Gastrocnemius medialis (tissue), 4 donors: ENCODE data around the gene IL31. TPM values are rescaled to one million over a fixed set of nuclear protein-coding genes. Genes with fewer than 3 reads are reported as not detected.

Experiments
- ATAC-seq, 2 donors: fragments of 150-250 bp; one replicate each; pipeline ENCODE4 v1.9.1; 2016
- DNase-seq, 2 donors: peaks; one replicate each; pipeline ENCODE4 v3.0.0-alpha.2; 2019
- H3K27ac ChIP-seq, 4 donors: fragments of 200-600 bp; sonication (generic); 1 replicate in 1 of 4; 2 replicates in 3 of 4; pipeline ENCODE4 v1.5.1; 2016 to 2018; ENCODE audit warnings: mild to moderate bottlenecking in 2 of 4, moderate library complexity in 1 of 4
- H3K27me3 ChIP-seq, 3 donors: fragments of 200-600 bp; sonication (generic) in 2 of 3; 1 replicate in 1 of 3; 2 replicates in 2 of 3; pipeline versions ENCODE4 v1.5.1 to v1.6.0; 2016 to 2019; ENCODE audit warnings: mild to moderate bottlenecking in 1 of 3, moderate library complexity in 1 of 3
- H3K36me3 ChIP-seq, 2 donors: fragments of 200-600 bp; sonication (generic) in 1 of 2; one replicate each; pipeline ENCODE4 v1.5.1; 2017 to 2018
- H3K4me1 ChIP-seq, 2 donors: fragments of 200-600 bp; sonication (generic) in 1 of 2; one replicate each; pipeline ENCODE4 v1.5.1; 2016 to 2017; ENCODE audit warnings: mild to moderate bottlenecking in 2 of 2
- H3K4me3 ChIP-seq, 4 donors: fragments of 200-600 bp; sonication (generic) in 3 of 4; 1 replicate in 1 of 4; 2 replicates in 3 of 4; pipeline ENCODE4 v1.5.1; 2016 to 2019; ENCODE audit warnings: mild to moderate bottlenecking in 2 of 4
- H3K9me3 ChIP-seq, 3 donors: fragments of 200-600 bp; sonication (generic) in 2 of 3; 1 replicate in 1 of 3; 2 replicates in 2 of 3; pipeline ENCODE4 v1.5.1; 2016 to 2019
- CTCF ChIP-seq, 5 experiments: fragments of 450-650 bp in 3 of 5; fragments of 200-600 bp in 2 of 5; sonication (generic) in 2 of 5; IDR thresholded peaks in 4 of 5; conservative IDR thresholded peaks in 1 of 5; 1 replicate in 4 of 5; 2 replicates in 1 of 5; pipeline ENCODE4 v1.5.1; 2016 to 2019; ENCODE audit warnings: antibody characterized with exemption in 5 of 5, mild to moderate bottlenecking in 3 of 5, moderate library complexity in 3 of 5
- POLR2A ChIP-seq, 2 donors: fragments of 450-650 bp; IDR thresholded peaks; one replicate each; pipeline ENCODE4 v1.6.1; 2017; ENCODE audit warnings: antibody characterized with exemption in 2 of 2, mild to moderate bottlenecking in 2 of 2, moderate library complexity in 2 of 2
- in situ Hi-C, 4 donors: fragments of 200-750 bp; cut with MboI; loops; one replicate each; pipeline versions ENCODE4 v1.15.0 to v1.8.0; 2017; ENCODE audit warnings: low sequenced_read_pairs in 4 of 4
- intact Hi-C: fragments of 100-400 bp; cut with DNase I; formaldehyde crosslinking; loops from one replicate; pipeline ENCODE4 v1.15.1; 2023; ENCODE audit warnings: low total_unique reads
- total RNA-seq, 4 donors: library from RNA; depleted of rRNA; stranded (reverse); fragments of >200 nt; gene quantifications; one replicate each; pipeline versions ENCODE4 v1.1.0 to v1.2.3, GENCODE V29; 2016

Gene IL31
- total RNA-seq, 4 donors from 2014 or later: not detected

DNA sequence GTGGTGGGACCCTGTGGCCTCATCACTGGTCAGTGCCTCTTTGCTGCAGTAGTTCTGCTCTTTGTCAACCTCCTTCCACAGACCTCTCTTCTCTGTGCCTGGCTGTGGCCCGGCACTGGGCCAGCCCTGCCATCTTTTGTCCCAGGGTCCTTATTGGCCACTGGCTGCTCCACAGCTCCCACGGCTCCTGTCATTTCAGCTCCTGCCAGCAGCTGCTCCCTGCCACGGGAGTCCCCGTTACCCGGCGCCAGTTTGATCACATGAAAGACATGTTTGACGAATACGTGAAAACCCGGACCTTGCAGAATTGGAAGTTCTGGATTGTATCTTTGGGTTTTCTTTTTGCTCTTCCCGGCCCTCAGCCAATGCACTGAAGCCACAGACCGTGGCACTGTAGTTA lies 35.4 kb downstream of the IL31 start:
- DNase-seq (no peak), ATAC-seq (no peak)
- no peak overlapping the region for H3K4me3 ChIP-seq
- H3K27ac ChIP-seq: peak overlapping the region; percentile 34 to 93 (median 90)
- in situ Hi-C loops: loop anchor here in 1 of 4 donors (10.0 kb wide), 1 partner anchor 56 kb away; no protein-coding TSS in a partner anchor
- no peaks in the 10 kb centered on the region for H3K9me3 ChIP-seq
- H3K36me3 ChIP-seq: peaks cover 0 to 88% of the 10 kb centered on the region in 2 donors
- H3K4me1 ChIP-seq: peaks cover 31 to 34% of the 10 kb centered on the region in 2 donors
- intact Hi-C loops: no loop called here
- TF ChIP-seq POLR2A (IDR thresholded peaks at IDR 0.05) (no peak), CTCF (IDR thresholded peaks at IDR 0.05 in 4 of 5, conservative IDR thresholded peaks at IDR 0.05 in 1 of 5) (no peak)
- no peaks in the 10 kb centered on the region for H3K27me3 ChIP-seq

DNA sequence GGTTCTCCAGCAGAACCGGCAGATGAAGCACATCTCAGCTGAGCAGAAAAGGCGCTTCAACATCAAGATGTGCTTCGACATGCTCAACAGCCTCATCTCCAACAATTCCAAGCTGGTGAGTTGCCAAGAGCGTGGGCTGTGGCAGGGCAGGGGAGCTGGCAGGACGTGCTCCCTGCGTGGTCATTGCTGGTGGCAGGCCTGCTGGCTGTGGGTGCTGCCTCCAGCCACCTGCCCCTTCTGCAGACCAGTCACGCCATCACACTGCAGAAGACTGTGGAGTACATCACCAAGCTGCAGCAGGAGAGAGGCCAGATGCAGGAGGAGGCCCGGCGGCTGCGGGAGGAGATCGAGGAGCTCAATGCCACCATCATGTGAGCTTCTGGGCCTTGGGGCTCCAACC lies 35.8 kb downstream of the IL31 start:
- in situ Hi-C loops (loop anchor here in 1 of 4 donors (10.0 kb wide), 1 partner anchor 57 kb away; no protein-coding TSS in a partner anchor), intact Hi-C loops (no loop called here)
- no peak for ATAC-seq
- Histone ChIP-seq H3K4me3 (no peak overlapping the region), H3K27ac (peak overlapping the region in 3 of 4 donors; percentile 88 to 93 (median 91)), H3K36me3 (peaks cover 0 to 88% of the 10 kb centered on the region in 2 donors), H3K27me3 (no peaks in the 10 kb centered on the region), H3K4me1 (peaks cover 27 to 30% of the 10 kb centered on the region in 2 donors), H3K9me3 (no peaks in the 10 kb centered on the region)
- no peak for TF ChIP-seq POLR2A (IDR thresholded peaks at IDR 0.05)
- TF ChIP-seq CTCF (IDR thresholded peaks at IDR 0.05 in 4 of 5, conservative IDR thresholded peaks at IDR 0.05 in 1 of 5): no peak
- DNase-seq: no peak

DNA sequence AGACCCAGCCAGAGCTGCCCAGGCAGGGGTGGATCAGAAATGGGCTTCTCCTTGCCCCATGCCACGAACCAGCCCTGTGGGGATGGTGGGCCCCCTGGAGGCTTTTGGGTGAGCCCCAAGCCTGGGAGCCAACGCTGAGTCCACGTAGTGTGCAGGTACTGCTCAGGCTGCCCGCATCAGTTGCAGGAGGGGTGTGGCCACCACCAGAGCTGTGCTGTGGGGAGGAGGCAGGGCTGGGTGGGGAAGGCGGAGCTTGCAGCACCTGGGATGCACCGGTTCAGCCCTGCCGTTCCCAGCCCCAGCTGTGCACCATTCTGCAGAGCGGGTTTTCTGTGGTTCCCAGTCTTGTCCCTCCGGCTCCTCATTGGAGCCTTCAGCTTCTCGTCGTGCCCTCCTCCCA lies 36.3 kb downstream of the IL31 start:
- in situ Hi-C loops: loop anchor here in 1 of 4 donors (10.0 kb wide), 1 partner anchor 57 kb away; no protein-coding TSS in a partner anchor
- H3K36me3 ChIP-seq: peaks cover 0 to 88% of the 10 kb centered on the region in 2 donors
- no peaks in the 10 kb centered on the region for H3K27me3 ChIP-seq
- intact Hi-C loops: no loop called here
- no peaks in the 10 kb centered on the region for H3K9me3 ChIP-seq
- ATAC-seq (no peak), DNase-seq (no peak)
- H3K4me1 ChIP-seq: peaks cover 22 to 25% of the 10 kb centered on the region in 2 donors
- TF ChIP-seq POLR2A (IDR thresholded peaks at IDR 0.05) (no peak), CTCF (IDR thresholded peaks at IDR 0.05 in 4 of 5, conservative IDR thresholded peaks at IDR 0.05 in 1 of 5) (no peak)
- no peak overlapping the region for H3K4me3 ChIP-seq
- H3K27ac ChIP-seq: peak overlapping the region in 3 of 4 donors; percentile 88 to 93 (median 91)

DNA sequence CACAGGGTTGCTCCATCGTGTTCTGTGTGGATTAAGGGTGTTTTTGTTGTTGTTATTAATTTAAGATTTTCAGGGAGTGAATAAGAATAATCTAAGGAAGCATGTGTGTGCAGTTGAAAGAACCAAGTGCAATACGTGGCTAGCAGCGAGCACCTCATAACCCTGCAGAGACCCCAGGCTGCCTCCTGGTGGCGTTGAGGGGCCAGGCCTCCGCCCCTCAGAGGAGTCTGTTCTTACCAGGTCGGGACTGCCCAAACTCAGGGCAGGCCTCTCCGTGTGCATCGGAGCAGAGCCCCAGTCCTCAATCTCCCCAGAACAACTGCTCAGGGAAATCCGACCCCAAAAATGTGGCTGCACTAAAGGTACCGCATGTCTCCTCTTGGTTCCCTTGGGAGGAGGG lies 36.8 kb downstream of the IL31 start:
- Histone ChIP-seq H3K4me3 (no peak overlapping the region), H3K27me3 (no peaks in the 10 kb centered on the region), H3K27ac (peak overlapping the region in 3 of 4 donors; percentile 12 to 93 (median 88)), H3K36me3 (peaks cover 0 to 91% of the 10 kb centered on the region in 2 donors), H3K4me1 (peaks cover 19 to 22% of the 10 kb centered on the region in 2 donors), H3K9me3 (no peaks in the 10 kb centered on the region)
- no peak for DNase-seq
- no peak for ATAC-seq
- in situ Hi-C loops (loop anchor here in 1 of 4 donors (10.0 kb wide), 1 partner anchor 58 kb away; no protein-coding TSS in a partner anchor), intact Hi-C loops (no loop called here)
- TF ChIP-seq CTCF (IDR thresholded peaks at IDR 0.05 in 4 of 5, conservative IDR thresholded peaks at IDR 0.05 in 1 of 5): no peak
